K562 (cell line): ENCODE data around the gene CPLX1. TPM values are rescaled to one million over a fixed set of nuclear protein-coding genes. Genes with fewer than 3 reads are reported as not detected.

Experiments used
- ATAC-seq: fragments of 200-7000 bp; cut with Tn5 transposase; 3 replicates; pipeline ENCODE4 v1.9.1; 2020; ENCODE audit warnings: moderate library complexity
- BruUV-seq: library from RNA; stranded (reverse); fragments of 400-500 nt; replicated peaks from 2 replicates; lab custom pipeline; 2021; lab: Mats Ljungman, UMichigan
- CTCF ChIA-PET: fragments of 300-600 bp; formaldehyde crosslinking; extraction: SDS; loops from one replicate; lab custom pipeline; 2021; ENCODE audit warnings: low intra/inter-chr PET ratio; lab: Yijun Ruan, JAX
- POLR2A ChIA-PET: fragments of 300-600, 350-650 bp; sonication (Branson Sonifier 250); formaldehyde crosslinking; extraction: SDS; loops from one replicate; lab custom pipeline; 2021; ENCODE audit warnings: antibody characterized with exemption, inconsistent platforms; lab: Yijun Ruan, JAX
- DNase-seq, 4 experiments: peaks; one replicate each; pipeline versions ENCODE4 v3.0.0 to v3.0.0-alpha.2; 2011 to 2018; ENCODE audit warnings: low spot score in 3 of 4, mixed read lengths in 3 of 4; ENCODE audit errors: extremely low read depth in 1 of 4
- FAIRE-seq: peaks from 2 replicates; lab custom pipeline; 2011; peaks lifted over from hg19 to GRCh38; lab: Jason Lieb, UNC
- H2AFZ ChIP-seq: 2 replicates; pipeline ENCODE4 v1.6.0; 2011; ENCODE audit warnings: low read depth, low read length, control low read depth, inconsistent platforms
- H3K27ac ChIP-seq: fragments of 200-600 bp; 3 replicates; pipeline ENCODE4 v1.8.0; 2011; ENCODE audit warnings: low read depth, mild to moderate bottlenecking, control low read depth, inconsistent platforms, low read length, moderate library complexity, mixed read lengths; ENCODE audit errors: extremely low read depth
- H3K27me3 ChIP-seq, 2 experiments: fragments of 300-600 bp in 1 of 2; 2 replicates in 1 of 2; 3 replicates in 1 of 2; pipeline versions ENCODE4 v1.6.0 to v1.8.0; 2011; ENCODE audit warnings: inconsistent platforms in 2 of 2, low read length in 2 of 2, mild to moderate bottlenecking in 1 of 2, mixed read lengths in 1 of 2, moderate library complexity in 1 of 2; ENCODE audit not compliant: control insufficient read depth in 2 of 2, insufficient read depth in 2 of 2
- H3K36me3 ChIP-seq: fragments of 300-600 bp; 3 replicates; pipeline ENCODE4 v1.8.0; 2011; ENCODE audit warnings: mild to moderate bottlenecking, low read length, inconsistent platforms; ENCODE audit not compliant: control insufficient read depth, insufficient read depth
- H3K4me1 ChIP-seq, 2 experiments: fragments of 200-600 bp in 1 of 2; replicated peaks in 1 of 2; 2 replicates in 1 of 2; 3 replicates in 1 of 2; pipeline versions ENCODE4 v1.5.1 to v1.8.0; 2011; ENCODE audit warnings: inconsistent platforms in 2 of 2, low read length in 2 of 2, mild to moderate bottlenecking in 1 of 2, mixed read lengths in 1 of 2, moderate library complexity in 1 of 2; ENCODE audit not compliant: control insufficient read depth in 2 of 2, insufficient read depth in 2 of 2
- H3K4me2 ChIP-seq: 2 replicates; pipeline ENCODE4 v1.6.1; 2011; ENCODE audit warnings: low read length, control low read depth, inconsistent platforms, mixed read lengths; ENCODE audit not compliant: insufficient read depth
- H3K4me3 ChIP-seq: fragments of 200-600 bp; sonication (generic), shearing (Covaris generic); 2 replicates; pipeline ENCODE4 v1.5.1; 2016; ENCODE audit warnings: control low read depth, inconsistent platforms
- H3K79me2 ChIP-seq: fragments of 200-600 bp; 3 replicates; pipeline ENCODE4 v1.8.0; 2011; ENCODE audit warnings: low read length, inconsistent platforms; ENCODE audit not compliant: control insufficient read depth, insufficient read depth
- H3K9ac ChIP-seq, 2 experiments: 2 replicates each; pipeline versions ENCODE4 v1.6.0 to v1.6.1; 2011; ENCODE audit warnings: low read depth in 2 of 2, low read length in 2 of 2, control low read depth in 1 of 2, inconsistent platforms in 1 of 2, mild to moderate bottlenecking in 1 of 2, mixed read lengths in 1 of 2; ENCODE audit not compliant: insufficient read depth in 1 of 2
- H3K9me1 ChIP-seq: one replicate; pipeline ENCODE4 v1.6.0; 2011; ENCODE audit warnings: inconsistent platforms, mild to moderate bottlenecking, low read length, moderate library complexity; ENCODE audit not compliant: control insufficient read depth, insufficient read depth
- H3K9me3 ChIP-seq: replicated peaks from 2 replicates; pipeline ENCODE4 v1.5.1; 2011; ENCODE audit warnings: low read depth, low read length, inconsistent platforms; ENCODE audit not compliant: control insufficient read depth, insufficient read depth
- H4K20me1 ChIP-seq: replicated peaks from 2 replicates; pipeline ENCODE4 v1.6.1; 2011; ENCODE audit warnings: low read length, inconsistent platforms, mixed read lengths; ENCODE audit not compliant: control insufficient read depth, insufficient read depth
- BCOR ChIP-seq: fragments of 450-650 bp; IDR thresholded peaks from 2 replicates; pipeline ENCODE4 v1.6.1; 2016
- CBX5 ChIP-seq: IDR thresholded peaks from 2 replicates; pipeline ENCODE4 v1.6.1; 2014; ENCODE audit warnings: low read depth, borderline replicate concordance
- CTBP1 ChIP-seq: fragments of 450-650 bp; IDR thresholded peaks from 2 replicates; pipeline ENCODE4 v1.6.1; 2016; ENCODE audit warnings: borderline replicate concordance
- MEF2A ChIP-seq: IDR thresholded peaks from 2 replicates; pipeline ENCODE4 v1.6.1; 2011; ENCODE audit warnings: low read depth, mild to moderate bottlenecking, low read length, moderate library complexity; ENCODE audit not compliant: control insufficient read depth
- SREBF1 ChIP-seq: fragments of 150-350 bp; IDR thresholded peaks from 2 replicates; pipeline ENCODE4 v1.6.1; 2014; ENCODE audit warnings: antibody characterized with exemption, low read depth, low read length, borderline replicate concordance
- ZNF282 ChIP-seq: sonication (generic); formaldehyde crosslinking; IDR thresholded peaks from 2 replicates; pipeline ENCODE4 v1.8.1; 2023; ENCODE audit warnings: missing genetic modification reagents
- WGBS: fragments of 100-300 bp; shearing (Covaris generic); methylation state at CpG from one replicate; pipeline ENCODE4 v1.1.6; 2016; ENCODE audit warnings: low coverage, mixed read lengths; ENCODE audit not compliant: insufficient coverage; ENCODE audit errors: missing lambda C conversion rate; 5-methylcytosine and 5-hydroxymethylcytosine counted together
- in situ Hi-C: fragments of 300-500 bp; cut with MboI; formaldehyde crosslinking; loops from 4 replicates; pipeline ENCODE4 v1.15.0; 2018; ENCODE audit warnings: inconsistent platforms, mixed read lengths
- intact Hi-C: fragments of 100-400 bp; cut with micrococcal nuclease; formaldehyde crosslinking; loops from 2 replicates; pipeline ENCODE4 v1.14.2; 2022
- polyA plus RNA-seq, 8 experiments: library from polyadenylated mRNA; depleted of rRNA in 4 of 8; stranded (reverse) in 5 of 8; unstranded in 3 of 8; fragments of >200 nt; fragmentation: Nextera tagmentation in 2 of 8; fragmentation: Illumina TruSeq in 1 of 8; extraction: Ambion mirVana in 2 of 8; extraction: Trizol in 1 of 8; gene quantifications; 2 replicates each; pipeline versions ENCODE4 v1.2.1 to v1.2.3, GENCODE V29; 2011 to 2014; ENCODE audit warnings: inconsistent platforms in 1 of 8, missing spikeins in 1 of 8
- total RNA-seq, 7 experiments: library from RNA; depleted of rRNA in 6 of 7; stranded (reverse); fragments of >200 nt in 6 of 7; fragmentation: Illumina TruSeq in 2 of 7; extraction: Trizol in 2 of 7; gene quantifications; 2 replicates each; pipeline versions ENCODE4 v1.2.1 to v1.2.3, GENCODE V29; 2011 to 2021; ENCODE audit warnings: low replicate concordance in 1 of 7
- TF ChIP-seq, protein P1 (sequence below), 2 experiments: fragments of 150-350 bp in 1 of 2; IDR thresholded peaks; 2 replicates each; pipeline ENCODE4 v1.6.1; 2012 to 2016; ENCODE audit warnings: low read depth in 2 of 2, low read length in 2 of 2, mild to moderate bottlenecking in 1 of 2, moderate library complexity in 1 of 2
- TF ChIP-seq, protein P2 (sequence below): fragments of 250-450 bp; sonication (Bioruptor Pico); IDR thresholded peaks from 2 replicates; pipeline ENCODE4 v1.5.1; 2021; ENCODE audit warnings: mild to moderate bottlenecking
- TF ChIP-seq, protein P3 (sequence below): fragments of 450-650 bp; IDR thresholded peaks from 2 replicates; pipeline ENCODE4 v1.6.1; 2016; ENCODE audit warnings: mild to moderate bottlenecking

The CPLX1 gene
- total and polyA plus RNA-seq, 9 of the 15 experiments (the other 6 are each of a cell fraction or from before 2014, with no cell fraction given): 0.03 to 3.3 (median 0.17) TPM; not detected in 2

DNA sequence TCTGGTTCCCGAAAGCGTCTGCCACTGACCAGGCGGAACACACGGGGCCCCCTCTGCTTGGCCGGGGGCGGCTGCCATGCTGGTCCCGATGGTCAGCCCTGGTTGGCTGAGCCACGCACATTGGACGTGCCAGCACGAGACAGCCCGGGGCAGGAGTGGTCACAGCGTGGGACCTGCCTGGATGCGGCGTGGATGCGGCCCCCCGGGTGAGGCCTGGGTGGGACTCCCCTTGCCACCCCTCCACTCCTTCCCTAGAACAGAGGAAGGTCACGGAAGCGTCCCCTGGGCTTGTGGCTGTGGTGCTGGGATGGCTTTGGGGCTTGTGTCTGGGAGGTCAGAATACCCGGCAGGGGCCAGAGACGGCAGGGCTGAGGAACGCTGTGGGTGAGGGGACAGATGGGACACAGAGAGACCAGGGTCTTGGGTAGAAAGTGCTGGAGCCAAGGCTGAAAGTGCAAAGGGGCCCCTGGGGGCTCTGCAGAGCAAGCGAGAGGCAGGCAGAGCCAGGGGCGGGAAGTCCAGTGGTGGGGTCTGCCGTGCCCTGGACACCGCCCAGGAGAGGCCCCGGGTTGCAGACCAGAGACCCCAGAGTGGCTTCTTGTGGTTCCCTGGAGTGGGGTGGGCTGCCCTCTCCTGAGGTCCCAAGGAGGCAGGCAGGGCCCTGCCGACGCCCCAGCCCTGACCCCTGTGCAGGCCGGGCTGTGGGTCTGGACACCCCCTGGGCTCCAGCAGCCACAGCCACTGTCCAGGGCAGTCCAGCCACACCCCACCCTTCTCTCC is 8.6 kb upstream of the CPLX1 start (continued):
- TF ChIP-seq, protein P1, sequence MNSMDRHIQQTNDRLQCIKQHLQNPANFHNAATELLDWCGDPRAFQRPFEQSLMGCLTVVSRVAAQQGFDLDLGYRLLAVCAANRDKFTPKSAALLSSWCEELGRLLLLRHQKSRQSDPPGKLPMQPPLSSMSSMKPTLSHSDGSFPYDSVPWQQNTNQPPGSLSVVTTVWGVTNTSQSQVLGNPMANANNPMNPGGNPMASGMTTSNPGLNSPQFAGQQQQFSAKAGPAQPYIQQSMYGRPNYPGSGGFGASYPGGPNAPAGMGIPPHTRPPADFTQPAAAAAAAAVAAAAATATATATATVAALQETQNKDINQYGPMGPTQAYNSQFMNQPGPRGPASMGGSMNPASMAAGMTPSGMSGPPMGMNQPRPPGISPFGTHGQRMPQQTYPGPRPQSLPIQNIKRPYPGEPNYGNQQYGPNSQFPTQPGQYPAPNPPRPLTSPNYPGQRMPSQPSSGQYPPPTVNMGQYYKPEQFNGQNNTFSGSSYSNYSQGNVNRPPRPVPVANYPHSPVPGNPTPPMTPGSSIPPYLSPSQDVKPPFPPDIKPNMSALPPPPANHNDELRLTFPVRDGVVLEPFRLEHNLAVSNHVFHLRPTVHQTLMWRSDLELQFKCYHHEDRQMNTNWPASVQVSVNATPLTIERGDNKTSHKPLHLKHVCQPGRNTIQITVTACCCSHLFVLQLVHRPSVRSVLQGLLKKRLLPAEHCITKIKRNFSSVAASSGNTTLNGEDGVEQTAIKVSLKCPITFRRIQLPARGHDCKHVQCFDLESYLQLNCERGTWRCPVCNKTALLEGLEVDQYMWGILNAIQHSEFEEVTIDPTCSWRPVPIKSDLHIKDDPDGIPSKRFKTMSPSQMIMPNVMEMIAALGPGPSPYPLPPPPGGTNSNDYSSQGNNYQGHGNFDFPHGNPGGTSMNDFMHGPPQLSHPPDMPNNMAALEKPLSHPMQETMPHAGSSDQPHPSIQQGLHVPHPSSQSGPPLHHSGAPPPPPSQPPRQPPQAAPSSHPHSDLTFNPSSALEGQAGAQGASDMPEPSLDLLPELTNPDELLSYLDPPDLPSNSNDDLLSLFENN (IDR thresholded peaks at IDR 0.05; ENCODE audit: low read depth in 2 of 2, low read length in 2 of 2): no peak
- TF ChIP-seq MEF2A: no peak
- TF ChIP-seq CTBP1: no peak

DNA sequence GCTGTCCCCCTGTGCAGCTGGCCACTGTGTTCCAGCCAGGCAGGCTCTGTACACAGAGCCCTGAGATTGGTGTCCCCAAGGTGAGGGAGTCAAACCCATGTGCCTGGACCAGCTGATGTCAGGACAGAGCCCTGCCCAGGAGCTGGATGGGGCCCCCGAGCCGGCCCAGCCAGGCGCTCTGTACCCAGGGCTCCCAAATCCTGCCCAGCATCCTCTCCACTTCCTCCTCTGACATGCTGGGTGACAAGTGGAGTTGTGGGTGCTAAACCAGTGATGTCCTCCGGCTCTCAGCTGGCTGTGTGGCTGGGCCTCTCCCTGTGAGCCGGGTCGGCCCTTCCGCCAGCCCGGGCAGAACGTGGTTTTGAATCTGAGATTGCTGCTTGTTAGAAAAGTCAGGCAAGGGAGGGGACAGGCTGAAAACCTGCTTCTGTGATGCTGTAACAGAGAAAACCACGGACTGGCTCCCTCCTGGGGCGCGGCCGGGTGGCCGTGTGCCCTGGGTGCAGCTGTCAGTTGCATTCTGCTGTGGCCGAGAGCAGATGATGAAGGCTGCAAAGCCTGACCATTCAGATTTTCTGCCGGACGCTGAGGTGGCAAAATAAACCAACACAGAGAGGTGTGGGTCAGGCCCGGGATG is 7.9 kb upstream of the CPLX1 start:
- no peak overlapping the region for H3K4me2 ChIP-seq
- POLR2A ChIA-PET: no interaction called here
- H3K4me1 ChIP-seq: peaks cover 0 to 44% of the 10 kb centered on the region in 2 experiments; a peak in 2 of 5 replicates
- no peak for DNase-seq
- no peak overlapping the region for H3K9ac ChIP-seq
- no TSS peak for BruUV-seq
- in situ Hi-C loops: no loop called here
- 9% methylated on average over 15 of the region's 18 CpGs for WGBS
- no peak overlapping the region for H3K27ac ChIP-seq
- H3K36me3 ChIP-seq: no peaks in the 10 kb centered on the region
- 0 out of 2 replicates have a peak, but pooled peaks cover 4% of the 10 kb centered on the region for H3K9me3 ChIP-seq
- H3K27me3 ChIP-seq: peaks cover 19 to 47% of the 10 kb centered on the region in 2 experiments; a peak in 4 of 5 replicates
- ATAC-seq: no peak
- H3K79me2 ChIP-seq: no peaks in the 10 kb centered on the region
- intact Hi-C loops: no loop called here
- no peaks in the 10 kb centered on the region for H3K9me1 ChIP-seq
- H4K20me1 ChIP-seq: no peaks in the 10 kb centered on the region
- FAIRE-seq: no peak
- H3K4me3 ChIP-seq: no peak overlapping the region
- H2AFZ ChIP-seq: no peak overlapping the region
- CTCF ChIA-PET: no interaction called here
- TF ChIP-seq ZNF282 (CRISPR knock-in tag): no peak
- TF ChIP-seq CBX5: no peak
- TF ChIP-seq, protein P2, sequence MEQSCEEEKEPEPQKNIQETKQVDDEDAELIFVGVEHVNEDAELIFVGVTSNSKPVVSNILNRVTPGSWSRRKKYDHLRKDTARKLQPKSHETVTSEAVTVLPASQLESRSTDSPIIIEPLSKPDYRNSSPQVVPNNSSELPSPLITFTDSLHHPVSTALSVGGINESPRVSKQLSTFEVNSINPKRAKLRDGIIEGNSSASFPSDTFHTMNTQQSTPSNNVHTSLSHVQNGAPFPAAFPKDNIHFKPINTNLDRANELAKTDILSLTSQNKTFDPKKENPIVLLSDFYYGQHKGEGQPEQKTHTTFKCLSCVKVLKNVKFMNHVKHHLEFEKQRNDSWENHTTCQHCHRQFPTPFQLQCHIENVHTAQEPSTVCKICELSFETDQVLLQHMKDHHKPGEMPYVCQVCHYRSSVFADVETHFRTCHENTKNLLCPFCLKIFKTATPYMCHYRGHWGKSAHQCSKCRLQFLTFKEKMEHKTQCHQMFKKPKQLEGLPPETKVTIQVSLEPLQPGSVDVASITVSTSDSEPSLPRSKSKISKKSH: no peak
- no peak for TF ChIP-seq SREBF1
- TF ChIP-seq, protein P3, sequence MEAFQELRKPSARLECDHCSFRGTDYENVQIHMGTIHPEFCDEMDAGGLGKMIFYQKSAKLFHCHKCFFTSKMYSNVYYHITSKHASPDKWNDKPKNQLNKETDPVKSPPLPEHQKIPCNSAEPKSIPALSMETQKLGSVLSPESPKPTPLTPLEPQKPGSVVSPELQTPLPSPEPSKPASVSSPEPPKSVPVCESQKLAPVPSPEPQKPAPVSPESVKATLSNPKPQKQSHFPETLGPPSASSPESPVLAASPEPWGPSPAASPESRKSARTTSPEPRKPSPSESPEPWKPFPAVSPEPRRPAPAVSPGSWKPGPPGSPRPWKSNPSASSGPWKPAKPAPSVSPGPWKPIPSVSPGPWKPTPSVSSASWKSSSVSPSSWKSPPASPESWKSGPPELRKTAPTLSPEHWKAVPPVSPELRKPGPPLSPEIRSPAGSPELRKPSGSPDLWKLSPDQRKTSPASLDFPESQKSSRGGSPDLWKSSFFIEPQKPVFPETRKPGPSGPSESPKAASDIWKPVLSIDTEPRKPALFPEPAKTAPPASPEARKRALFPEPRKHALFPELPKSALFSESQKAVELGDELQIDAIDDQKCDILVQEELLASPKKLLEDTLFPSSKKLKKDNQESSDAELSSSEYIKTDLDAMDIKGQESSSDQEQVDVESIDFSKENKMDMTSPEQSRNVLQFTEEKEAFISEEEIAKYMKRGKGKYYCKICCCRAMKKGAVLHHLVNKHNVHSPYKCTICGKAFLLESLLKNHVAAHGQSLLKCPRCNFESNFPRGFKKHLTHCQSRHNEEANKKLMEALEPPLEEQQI: no peak
- TF ChIP-seq BCOR: no peak
